NCI-H748 (cell line): ENCODE results near the gene KLHDC8A.

ENCODE experiments used
- DNase-seq: peaks from one replicate; lab custom pipeline; 2025; ENCODE audit not compliant: unreplicated experiment; lab: John Stamatoyannopoulos, UW

Gene KLHDC8A

DNA sequence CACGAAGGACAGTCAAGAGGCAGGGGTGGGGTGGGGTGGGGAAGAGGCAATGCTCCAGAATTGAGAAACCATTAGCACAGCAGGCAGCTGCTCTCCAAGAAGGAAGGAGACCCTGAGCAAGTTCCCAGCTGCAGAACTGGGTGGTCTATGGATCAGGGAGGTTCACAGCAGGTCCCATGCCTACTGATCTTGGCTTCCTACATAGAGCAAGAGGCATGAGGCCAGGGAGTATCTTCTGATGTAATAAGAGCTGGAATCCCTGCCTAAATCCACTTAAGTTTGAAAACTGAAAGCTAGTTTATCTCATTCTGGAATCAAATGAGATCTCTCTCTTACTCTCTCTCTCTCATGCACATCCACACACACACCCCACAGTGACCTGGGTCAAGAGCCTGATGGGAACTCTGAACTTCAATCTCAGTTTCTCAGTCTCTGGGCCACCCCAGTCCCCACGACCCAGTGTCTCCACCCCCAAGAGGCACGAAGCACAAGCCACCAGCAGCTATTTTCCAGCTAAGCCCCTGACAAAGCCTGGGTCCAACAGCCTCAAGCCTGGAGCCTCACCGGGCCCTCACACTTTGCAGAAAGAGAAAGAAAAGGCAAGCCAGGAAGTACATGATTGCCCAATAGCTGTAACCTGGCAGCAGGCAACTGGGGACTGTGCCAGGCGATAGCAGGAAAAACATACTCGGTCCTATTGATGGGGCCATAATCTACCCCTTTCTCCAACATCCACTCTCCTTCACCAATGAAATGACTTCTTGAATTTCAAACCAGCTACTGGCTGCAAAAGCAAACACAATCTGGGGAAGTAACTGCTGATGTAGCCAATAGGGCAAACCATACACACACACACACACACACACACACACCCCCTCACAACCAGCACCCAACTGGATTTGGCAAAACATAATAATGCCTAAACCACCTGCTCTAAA lies 37.4 kb downstream of the KLHDC8A start:
- DNase-seq: peak; percentile 57

DNA sequence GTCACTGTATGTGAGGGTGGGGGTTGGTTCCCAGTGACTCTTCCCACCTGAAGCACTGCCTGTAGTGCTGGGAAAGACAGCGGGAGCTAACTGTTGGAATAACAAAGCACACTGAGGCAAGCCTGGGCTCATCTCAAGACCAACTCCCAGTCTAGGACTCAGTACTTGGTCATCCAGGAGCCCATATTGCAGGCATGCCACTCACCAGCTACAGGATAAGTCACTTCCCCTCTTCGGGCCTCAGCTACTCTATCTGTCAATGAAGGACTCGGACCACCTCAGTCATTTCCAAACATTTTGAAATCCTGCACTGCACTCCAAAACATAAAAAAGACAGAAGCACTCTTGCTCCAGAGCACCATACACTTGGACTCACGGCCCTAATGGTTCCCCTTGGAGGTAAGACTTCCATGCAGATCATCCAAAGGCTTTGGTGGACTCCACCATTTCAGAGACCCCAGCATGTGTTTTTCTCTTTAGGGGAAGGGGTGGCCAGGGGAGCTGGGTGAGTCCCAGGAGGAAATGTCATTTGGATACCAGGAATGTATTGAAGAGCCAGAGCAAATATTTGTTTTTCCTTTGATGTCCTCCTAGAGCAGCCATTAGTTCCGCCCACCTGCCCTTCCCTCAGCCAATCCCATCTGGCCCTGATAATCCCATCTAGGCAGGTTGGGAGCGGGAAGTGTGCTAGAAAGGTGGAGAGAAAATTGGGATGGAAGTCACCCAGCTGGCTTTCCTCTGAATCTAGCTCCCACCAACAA lies 38.3 kb downstream of the KLHDC8A start:
- DNase-seq: peak; percentile 88

DNA sequence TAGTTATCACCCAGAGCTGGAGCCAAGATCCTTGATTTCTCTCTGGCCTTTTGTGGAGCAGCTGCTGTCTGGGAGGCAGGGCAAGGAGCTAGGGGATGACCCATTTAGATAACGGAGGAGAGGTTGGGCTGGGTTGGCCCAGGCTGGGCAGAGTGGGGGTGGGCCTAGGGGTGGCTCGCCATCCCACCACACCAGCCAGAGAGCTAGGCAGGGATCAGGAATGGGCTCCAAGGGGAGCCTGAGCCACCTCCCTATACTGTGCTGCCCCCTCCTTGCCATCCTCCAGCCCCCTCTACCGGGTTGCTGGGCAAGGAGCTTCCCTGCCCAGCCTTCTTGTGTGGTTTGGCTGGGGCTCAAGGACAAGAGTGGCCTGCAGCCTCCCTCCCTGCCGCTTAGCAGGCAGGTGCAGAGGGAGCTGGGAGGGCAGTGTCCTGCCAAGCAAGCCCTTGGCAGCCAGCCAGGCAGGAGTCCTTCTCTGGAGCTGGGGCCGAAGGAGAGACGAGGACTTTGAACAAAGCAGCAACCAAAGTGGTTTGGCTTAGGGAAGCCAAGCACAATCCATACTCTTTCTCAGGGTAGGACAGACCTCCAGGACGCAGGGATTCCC lies 39.3 kb downstream of the KLHDC8A start:
- DNase-seq: peak; percentile 93

DNA sequence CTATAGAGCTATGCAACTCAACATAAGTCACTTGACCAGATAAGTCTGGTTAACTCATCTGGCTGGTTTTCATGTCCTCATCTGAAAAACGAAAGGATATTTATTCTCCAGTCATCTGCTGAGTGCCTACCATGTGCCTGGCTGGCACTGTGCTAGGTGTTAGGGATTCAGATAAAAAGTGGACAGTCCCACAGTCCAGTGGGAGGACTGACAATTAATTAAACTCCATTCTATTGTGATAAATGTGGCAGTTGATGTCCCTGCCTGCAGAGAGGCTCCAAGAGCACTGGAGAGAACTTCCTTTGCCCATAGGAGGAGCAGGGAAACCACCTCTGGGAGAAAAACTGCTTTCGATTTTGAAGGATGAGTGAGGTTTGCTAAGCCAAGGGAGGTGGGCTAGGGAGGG lies 40.6 kb downstream of the KLHDC8A start:
- DNase-seq: no peak

DNA sequence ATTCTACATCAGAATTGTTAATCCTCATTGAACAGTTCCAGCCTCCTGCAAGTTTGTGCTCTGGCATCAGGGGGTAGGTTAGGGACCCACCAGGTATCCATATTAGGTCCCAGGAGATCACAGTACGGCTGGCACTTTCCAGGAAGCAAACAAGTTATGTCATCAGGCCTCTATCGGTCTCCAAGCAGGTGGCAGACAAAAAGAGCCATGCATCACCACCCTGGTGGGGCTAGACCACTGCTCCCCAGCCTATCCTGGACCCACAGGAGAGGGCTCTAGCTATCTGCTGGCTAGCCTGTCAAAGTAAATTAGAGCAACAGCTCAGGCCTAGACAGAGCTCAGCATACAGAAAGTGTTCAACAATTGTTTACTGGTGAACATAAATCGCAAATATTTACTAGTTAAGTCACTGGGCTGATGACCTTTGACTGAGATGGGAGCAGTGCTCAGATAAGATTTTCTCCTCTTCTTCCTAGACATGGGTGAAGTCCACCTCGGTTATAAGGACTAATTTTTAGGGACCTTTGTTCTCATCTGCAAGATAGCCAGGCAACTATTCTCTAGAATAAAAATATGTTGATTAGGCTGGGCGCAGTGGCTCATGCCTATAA lies 41.6 kb downstream of the KLHDC8A start:
- DNase-seq: no peak

DNA sequence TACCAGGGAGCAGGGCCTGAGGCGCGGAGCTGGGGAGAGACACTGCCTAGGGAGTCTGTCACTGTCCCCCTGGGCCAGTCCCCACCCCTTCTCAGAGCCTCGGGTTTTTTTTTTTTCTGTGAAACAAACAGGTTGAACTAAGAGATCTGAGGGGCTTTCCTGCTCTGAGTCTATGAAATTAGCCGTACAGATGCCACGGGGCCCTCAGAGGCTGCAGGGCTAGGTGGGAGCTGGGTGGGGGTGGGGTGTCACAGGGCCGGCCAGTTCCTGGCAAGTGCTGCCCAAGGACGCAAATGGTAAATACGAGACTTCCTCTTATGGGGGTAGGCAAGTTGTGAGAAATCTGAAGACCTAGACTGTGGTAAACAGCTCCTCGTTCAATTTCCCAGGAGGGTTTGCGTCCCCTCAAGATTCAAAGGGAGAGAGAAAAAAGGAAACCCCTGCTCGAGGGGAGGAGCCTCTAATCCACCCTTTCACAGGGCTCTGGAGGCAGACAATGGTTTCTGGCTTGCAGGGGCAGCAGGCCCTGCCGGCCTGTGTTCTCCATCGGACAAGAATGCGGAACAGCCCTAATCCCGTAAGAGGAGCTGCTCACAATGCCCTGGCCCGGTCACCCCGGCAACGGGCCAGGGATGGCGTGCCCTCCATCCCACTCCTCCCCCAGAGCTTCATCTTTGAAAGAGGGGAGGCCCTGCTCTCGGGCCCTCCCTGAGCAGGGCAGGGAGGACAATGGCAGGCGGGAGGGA lies 43.0 kb downstream of the KLHDC8A start:
- peak; percentile 40 for DNase-seq

DNA sequence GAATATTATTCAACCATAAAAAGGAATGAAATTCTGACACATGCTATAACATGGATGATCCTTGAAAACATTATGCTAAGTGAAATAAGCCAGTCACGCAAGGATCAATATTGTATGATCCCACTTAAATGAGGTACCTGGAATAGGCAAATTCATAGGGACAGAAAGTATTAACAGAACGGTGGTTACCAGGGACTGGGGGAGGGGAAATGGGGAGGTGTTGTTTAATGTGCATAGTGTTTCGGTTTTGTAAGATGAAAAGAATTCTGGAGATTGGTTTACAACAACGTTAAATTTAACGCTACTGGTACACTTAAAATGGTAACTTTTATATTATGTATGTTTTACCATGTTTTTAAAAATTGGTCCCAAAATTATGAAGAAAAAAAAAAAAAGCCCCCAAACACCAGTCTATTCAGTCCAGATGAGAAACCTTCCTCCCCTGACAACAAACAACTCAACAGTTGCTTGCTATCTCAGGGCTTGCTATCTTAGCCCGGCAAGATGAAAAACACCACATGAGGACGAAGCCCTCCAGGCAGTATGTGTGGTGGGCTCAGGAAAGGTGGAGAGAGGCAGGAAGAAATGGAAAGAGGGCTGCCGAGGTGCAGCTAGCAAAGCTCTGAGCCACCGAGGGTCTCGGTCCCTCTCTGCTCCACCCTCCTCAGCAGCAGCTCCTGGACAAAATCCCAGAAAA lies 43.7 kb downstream of the KLHDC8A start:
- DNase-seq: no peak

DNA sequence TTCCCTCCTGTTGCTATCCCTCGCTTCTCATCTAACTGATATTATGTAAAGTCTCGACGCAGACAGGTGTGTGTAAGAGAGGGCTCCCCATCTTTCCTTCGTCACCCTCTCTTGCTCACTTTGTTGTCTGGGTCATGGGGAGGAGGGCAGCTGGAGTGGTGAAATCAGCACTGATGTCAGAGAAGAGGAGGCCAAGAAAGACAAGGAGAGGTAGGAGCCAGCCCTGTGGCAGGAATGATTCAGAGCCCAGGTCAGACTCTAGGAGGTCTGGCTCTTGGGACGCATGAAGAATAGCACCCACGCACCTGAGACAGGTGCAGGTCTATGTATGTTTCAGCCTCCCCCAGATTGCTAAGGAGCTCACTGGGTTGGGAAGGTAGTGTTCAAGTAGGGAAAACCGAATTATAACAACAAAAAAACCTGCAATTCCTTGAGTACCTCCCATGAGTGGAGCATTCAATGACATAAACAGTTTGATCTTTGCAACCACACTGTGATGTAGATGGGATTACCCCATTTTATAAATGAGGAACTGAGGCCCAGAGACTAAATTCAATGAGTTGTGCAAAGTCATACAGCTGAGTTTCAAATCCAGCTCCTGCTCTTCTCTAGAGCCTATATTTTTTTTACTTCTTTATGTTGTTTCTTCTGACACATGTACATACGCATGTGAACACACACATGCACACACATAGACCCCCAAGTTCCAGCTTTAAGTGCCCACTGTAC lies 45.6 kb downstream of the KLHDC8A start:
- DNase-seq: no peak

DNA sequence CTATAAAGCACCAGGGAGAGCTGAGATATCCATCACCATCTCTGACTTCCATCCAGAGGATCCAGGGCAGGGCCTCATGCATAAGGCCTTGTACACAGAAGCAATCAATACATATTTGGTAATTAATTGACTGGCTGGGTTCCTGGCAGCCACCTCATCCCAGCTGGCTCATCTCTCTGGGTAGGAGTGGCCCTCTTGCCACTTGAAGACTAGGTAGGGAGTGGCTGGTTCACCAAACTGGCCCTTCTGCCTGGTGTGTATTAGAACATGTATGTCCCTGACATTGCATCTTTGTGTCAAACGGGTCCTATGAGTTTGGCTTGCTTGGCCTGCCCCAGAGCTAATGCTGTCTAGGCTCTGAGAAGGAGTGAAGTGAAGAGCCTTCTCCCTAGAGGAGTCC lies 47.0 kb downstream of the KLHDC8A start:
- DNase-seq: no peak

DNA sequence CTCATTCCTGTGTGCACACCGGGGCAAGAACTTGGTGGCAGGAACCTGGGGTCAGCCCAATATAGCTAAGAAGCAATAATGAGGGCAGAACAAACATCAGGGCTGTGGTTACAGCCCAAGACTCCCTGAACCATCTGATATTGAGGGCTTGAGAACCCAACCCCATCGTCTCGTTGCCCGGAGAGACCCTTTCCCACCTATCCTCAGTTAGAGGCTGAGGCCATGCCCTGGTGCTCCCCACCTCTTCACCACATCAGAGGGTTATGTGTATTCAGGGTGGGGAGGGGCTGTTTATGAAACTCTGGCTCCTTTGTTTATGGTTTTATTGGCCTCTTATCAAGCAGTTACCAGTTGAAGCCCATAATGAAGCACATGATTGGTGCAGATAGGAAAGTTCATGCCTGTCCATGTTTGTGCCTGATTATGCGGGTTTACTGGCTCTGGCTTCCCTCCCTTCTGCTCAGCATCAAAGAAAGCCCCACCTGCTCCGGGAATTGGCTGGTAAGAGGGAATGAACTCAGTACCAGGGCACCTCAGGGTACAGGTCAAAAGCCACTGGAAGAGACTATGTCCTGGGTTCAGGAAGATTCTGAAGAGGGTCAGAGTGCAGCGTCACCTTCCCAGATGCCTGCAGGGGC lies 49.7 kb downstream of the KLHDC8A start:
- DNase-seq: no peak

DNA sequence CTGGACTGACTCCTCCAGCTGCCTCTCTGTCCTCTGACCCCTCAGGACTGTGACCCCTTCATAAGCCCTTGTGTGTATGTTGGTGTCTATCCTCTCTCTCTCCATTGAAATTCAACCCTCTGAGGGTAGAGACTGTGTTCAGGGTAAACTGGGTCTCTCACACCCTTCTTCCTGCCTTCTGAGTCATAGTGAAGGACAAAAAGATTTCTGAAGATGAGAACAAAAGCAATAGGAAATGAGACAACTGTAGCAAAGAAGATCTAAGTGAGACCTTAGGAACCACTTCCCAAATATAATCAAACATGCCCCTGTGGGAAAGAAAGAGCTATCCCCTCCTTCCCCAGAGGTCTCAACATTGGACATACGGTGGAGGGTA lies 52.0 kb downstream of the KLHDC8A start:
- no peak for DNase-seq

DNA sequence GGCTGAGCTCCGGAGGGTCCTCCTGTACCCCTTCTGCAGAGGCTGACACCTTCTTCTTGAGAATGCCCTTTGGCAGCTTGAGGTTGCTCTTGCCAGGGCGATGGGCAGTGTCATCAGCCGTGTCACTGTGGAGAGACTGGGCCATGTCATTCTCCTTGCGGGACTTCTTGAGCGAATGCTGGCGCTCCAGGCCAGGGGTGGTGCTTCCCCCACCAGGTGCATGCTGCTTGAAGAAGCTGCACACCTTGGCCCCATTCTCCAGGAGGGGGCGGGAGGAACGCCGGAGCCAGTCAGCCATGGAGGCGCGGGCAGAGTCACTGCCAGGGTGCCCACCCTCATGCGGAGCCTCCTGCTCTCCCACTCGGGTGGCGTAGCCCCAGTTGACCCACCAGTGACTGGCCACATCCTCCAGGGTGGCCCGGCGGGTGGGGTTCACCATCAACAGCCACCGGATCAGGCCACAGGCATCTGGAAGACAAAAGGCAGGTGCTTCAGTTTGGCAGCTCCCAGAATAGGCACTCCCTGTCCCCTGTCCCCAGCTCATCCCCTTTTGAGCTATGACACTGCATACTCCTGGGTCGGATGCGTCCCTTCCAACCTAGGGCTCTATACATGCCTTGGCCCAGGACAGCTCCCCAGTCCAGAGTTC lies 52.6 kb downstream of the KLHDC8A start:
- DNase-seq: no peak

DNA sequence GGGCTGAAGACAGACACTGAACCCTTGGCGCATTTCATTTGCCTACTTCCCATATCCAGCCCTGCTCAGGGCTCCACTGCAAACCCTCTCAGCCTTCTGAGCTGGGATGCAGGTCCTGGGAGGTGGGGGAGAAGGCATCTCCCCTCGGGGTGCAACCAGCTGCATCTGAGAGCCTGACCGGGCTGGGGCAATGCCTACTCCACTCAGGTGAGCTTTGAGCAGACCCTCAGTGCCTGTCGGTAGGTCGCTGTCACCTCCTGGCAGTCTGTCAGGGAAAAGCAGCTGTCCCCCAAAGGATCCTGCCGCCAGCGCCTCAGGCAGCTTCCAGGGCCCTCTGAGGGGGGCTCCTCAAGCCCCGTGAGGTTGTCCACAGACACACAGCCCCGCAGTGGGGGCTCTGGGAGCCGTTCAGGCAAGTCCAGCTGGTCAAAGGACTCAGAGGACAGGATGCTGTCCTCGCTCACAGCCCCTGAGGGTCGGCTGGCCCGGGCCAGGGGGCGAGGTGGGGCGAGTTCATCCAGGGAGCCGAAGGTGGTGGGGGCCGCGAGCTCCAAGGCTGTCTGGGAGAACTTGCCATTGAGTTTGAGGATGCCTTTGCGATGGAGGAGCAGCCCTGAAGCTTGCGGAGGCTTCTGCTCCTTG lies 53.4 kb downstream of the KLHDC8A start:
- no peak for DNase-seq

DNA sequence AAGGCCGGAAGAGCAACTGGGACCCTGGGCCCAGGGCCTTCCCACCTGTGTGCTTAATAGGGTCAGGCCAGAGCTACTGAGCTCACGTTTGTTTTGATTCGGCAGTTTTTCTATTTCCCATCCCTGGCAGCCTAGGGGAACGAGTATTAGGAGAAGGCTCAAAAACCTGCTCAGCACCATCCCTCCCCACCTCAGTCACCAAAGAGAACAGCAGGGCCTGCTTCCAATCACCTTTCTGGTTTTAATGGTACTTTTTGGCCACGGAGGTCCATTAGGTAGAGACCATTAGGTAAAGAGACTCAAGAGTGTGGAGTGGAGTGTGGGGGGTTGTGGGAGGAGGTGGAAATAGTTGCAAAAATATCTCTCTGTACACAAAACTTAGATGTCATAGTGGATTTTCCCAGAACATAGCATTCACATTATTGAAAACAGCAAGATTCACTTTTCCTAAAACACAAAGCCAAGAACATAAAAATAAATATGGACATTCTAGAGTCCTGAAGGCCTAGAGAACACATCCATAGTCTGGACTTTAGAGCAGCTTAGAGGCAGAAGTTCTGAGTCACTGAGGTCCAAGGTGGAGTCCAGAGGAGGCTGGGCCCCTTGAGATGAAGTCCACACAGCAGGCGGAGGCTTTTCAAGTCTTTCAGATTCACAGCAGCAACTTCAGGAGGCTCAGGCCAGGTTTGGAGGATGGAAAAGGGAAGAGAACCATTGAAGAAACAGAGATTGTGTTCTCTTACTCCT lies 54.7 kb downstream of the KLHDC8A start:
- no peak for DNase-seq

DNA sequence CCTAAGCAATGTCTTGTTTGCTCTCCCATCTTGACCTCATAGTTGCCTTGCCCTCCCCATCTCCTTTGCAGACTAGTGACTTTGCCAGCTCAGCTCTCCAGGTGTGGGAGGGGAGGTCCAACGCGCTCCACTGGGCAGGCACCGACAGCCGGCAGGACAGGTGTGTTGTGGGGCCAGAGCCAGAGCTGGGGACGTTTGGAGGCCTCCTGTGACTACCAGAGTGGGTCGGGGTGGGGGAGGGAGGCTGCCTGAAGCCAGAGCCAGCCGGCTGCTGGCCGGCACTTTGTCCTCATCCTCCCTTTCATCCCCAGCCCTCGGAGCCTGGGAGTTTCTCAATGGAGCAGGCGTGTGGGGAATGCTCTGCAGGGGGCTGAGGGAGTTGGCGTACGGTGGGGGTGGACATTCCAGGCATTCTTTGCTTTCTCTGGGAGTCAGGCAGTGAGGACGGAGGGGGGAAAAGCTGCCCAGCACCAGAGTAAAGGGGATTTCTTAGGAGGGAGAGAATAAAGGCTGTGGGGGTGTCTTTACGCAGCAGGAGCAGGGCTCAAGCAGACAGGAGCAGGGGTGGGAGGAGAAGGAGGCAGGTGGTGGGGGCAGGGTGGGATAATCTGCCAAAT lies 55.4 kb downstream of the KLHDC8A start:
- DNase-seq: no peak

DNA sequence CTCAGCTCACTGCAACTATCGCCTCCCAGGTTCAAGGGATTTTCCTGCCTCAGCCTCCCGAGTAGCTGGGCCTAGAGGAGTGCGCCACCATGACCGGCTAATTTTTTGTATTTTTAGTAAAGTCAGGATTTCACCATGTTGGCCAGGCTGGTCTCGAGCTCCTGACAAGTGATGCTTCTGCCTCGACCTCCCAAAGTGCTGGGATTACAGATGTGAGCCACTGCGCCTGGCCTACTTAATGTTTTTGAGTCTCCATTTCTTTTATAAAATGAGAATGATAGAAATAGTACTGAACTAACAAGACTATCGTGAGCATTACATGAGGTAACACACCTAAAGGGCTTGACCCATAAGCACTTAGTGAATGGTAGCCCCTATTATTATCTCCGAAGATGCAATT lies 56.6 kb downstream of the KLHDC8A start:
- DNase-seq: no peak
